GM23248 (cell line): ENCODE measurements around the gene PIAS1.

Experiments used
- EZH2 ChIP-seq: fragments of 200-600 bp; sonication (generic); IDR thresholded peaks from 2 replicates; pipeline ENCODE4 v1.6.1; 2018; ENCODE audit warnings: antibody characterized with exemption, mild to moderate bottlenecking; ENCODE audit not compliant: insufficient read depth, poor library complexity, severe bottlenecking
- EZH2phosphoT487 ChIP-seq: fragments of 200-600 bp; sonication (generic); IDR thresholded peaks from 2 replicates; pipeline ENCODE4 v1.6.1; 2018; ENCODE audit warnings: antibody characterized with exemption, moderate library complexity, mild to moderate bottlenecking, low read depth; ENCODE audit not compliant: insufficient read depth

DNA sequence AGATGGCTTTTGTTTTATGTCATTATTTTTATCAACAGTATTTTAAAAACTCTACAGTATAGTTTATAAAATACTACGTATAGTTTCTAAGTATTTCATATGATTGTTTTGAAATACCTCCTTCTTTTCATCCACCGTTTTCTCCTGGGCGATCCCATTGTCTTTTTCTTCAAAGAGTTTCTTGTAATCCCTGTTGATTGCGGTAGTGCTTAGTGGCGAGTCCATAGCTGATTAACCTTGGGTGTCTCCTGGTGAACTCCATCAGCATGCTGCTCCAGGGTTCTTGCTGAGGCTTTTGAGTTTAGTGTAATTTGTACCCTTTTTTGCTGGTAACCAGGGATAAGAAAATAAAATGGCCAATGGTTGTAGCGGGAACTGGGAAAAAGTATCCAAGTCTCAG lies 3.6 kb downstream of the PIAS1 start:
- TF ChIP-seq EZH2 (no peak), EZH2phosphoT487 (no peak)
